ENCODE data around the gene SEMA3D. TPM values are rescaled to one million over a fixed set of nuclear protein-coding genes. Genes with fewer than 3 reads are reported as not detected.
A peak's percentile ranks its signal among the peaks of the same experiment; 100 is the strongest.

SEMA3D gene
- total RNA-seq, 1 experiment from 2014 or later: not detected

- no peak for DNase-seq (ENCODE audit: low read depth)
Measured at GRCh38 chr7:84981055-84981976, 205.5 kb downstream of the SEMA3D start.

GRCh38 chr7:84975586-84976185 lies 211.2 kb downstream of the SEMA3D start:
- in situ Hi-C loops (cut with HindIII; ENCODE audit: low pct_unique_long_range_greater_than_20kb, low sequenced_read_pairs): no loop called here
- DNase-seq (ENCODE audit: low read depth): no peak

More at GRCh38 chr7:84981055-84981976, 205.5 kb downstream of the SEMA3D start:
- in situ Hi-C loops (cut with HindIII; ENCODE audit: low pct_unique_long_range_greater_than_20kb, low sequenced_read_pairs): no loop called here

GRCh38 chr7:84971360-84971759 lies 215.5 kb downstream of the SEMA3D start:
- in situ Hi-C loops (cut with HindIII; ENCODE audit: low pct_unique_long_range_greater_than_20kb, low sequenced_read_pairs): no loop called here
- no peak for DNase-seq (ENCODE audit: low read depth)

- in situ Hi-C loops (cut with HindIII; ENCODE audit: low pct_unique_long_range_greater_than_20kb, low sequenced_read_pairs): no loop called here
- DNase-seq (ENCODE audit: low read depth): no peak
Measured at GRCh38 chr7:84970670-84971069, 216.2 kb downstream of the SEMA3D start.

GRCh38 chr7:84953234-84953633 lies 233.6 kb downstream of the SEMA3D start:
- in situ Hi-C loops (cut with HindIII; ENCODE audit: low pct_unique_long_range_greater_than_20kb, low sequenced_read_pairs): no loop called here
- DNase-seq (ENCODE audit: low read depth): no peak

- in situ Hi-C loops (cut with HindIII; ENCODE audit: low pct_unique_long_range_greater_than_20kb, low sequenced_read_pairs): no loop called here
- peak; percentile 1 for DNase-seq (ENCODE audit: low read depth)
Measured at GRCh38 chr7:84950836-84951235, 236.0 kb downstream of the SEMA3D start.

- in situ Hi-C loops (cut with HindIII; ENCODE audit: low pct_unique_long_range_greater_than_20kb, low sequenced_read_pairs): no loop called here
- DNase-seq (ENCODE audit: low read depth): no peak
Measured at GRCh38 chr7:84949501-84949900, 237.4 kb downstream of the SEMA3D start.

GRCh38 chr7:84949067-84949466 lies 237.8 kb downstream of the SEMA3D start:
- in situ Hi-C loops (cut with HindIII; ENCODE audit: low pct_unique_long_range_greater_than_20kb, low sequenced_read_pairs): no loop called here
- DNase-seq (ENCODE audit: low read depth): no peak

- in situ Hi-C loops (cut with HindIII; ENCODE audit: low pct_unique_long_range_greater_than_20kb, low sequenced_read_pairs): no loop called here
- no peak for DNase-seq (ENCODE audit: low read depth)
Measured at GRCh38 chr7:84948634-84949033, 238.2 kb downstream of the SEMA3D start.

GRCh38 chr7:84946549-84946948 lies 240.3 kb downstream of the SEMA3D start:
- in situ Hi-C loops (cut with HindIII; ENCODE audit: low pct_unique_long_range_greater_than_20kb, low sequenced_read_pairs): no loop called here
- DNase-seq (ENCODE audit: low read depth): no peak
